HCT116 (cell line): ENCODE measurements around the gene DCDC2C. TPM values are rescaled to one million over a fixed set of nuclear protein-coding genes. Genes with fewer than 3 reads are reported as not detected.

Source experiments
- ATAC-seq: fragments of 200-7000 bp; cut with Tn5 transposase; 2 replicates; pipeline ENCODE4 v1.9.1; 2020; ENCODE audit warnings: mild to moderate bottlenecking, moderate library complexity
- BruUV-seq: library from RNA; stranded (reverse); fragments of 400-500 nt; replicated peaks from 2 replicates; lab custom pipeline; 2021; lab: Mats Ljungman, UMichigan
- CTCF ChIA-PET: fragments of 300-600 bp; sonication (Branson Sonifier 250); formaldehyde crosslinking; loops from one replicate; lab custom pipeline; 2021; ENCODE audit warnings: antibody characterized with exemption; lab: Charles Lee
- POLR2A ChIA-PET: fragments of 300-600, 350-600 bp; sonication (Branson Sonifier 250); formaldehyde crosslinking; loops from one replicate; lab custom pipeline; 2021; ENCODE audit warnings: antibody characterized with exemption; lab: Charles Lee
- RAD21 ChIA-PET, 2 experiments: fragments of 300-600 bp; sonication (Branson Sonifier 250); formaldehyde crosslinking; loops; one replicate each; lab custom pipeline; 2023; ENCODE audit warnings: low total read pairs in 2 of 2; ENCODE audit not compliant: uncharacterized antibody in 2 of 2, unreplicated experiment in 2 of 2, low non-redundant PET in 1 of 2; lab: Charles Lee
- DNase-seq: peaks from one replicate; pipeline ENCODE4 v3.0.0-alpha.2; 2010; ENCODE audit warnings: low read depth, low spot score
- H2AFZ ChIP-seq: fragments of 200-600 bp; shearing (Covaris generic), sonication (generic); 2 replicates; pipeline ENCODE4 v1.6.1; 2017; ENCODE audit warnings: low read depth, mixed run types, mixed read lengths, antibody characterized with exemption, low read length; ENCODE audit not compliant: poor library complexity, severe bottlenecking
- H3K27ac ChIP-seq: 2 replicates; pipeline ENCODE4 v1.5.1; 2012; ENCODE audit warnings: low read depth, low read length
- H3K27me3 ChIP-seq: fragments of 200-600 bp; sonication (generic); 2 replicates; pipeline ENCODE4 v1.6.1; 2016; ENCODE audit warnings: mixed run types, low read length, mixed read lengths; ENCODE audit not compliant: insufficient read depth
- H3K36me3 ChIP-seq, 2 experiments: fragments of 200-500 bp in 1 of 2; fragments of 200-600 bp in 1 of 2; sonication (Bioruptor generic) in 1 of 2; sonication (generic) in 1 of 2; 2 replicates each; pipeline versions ENCODE4 v1.5.1 to v1.6.1; 2014 to 2016; ENCODE audit warnings: low read length in 2 of 2, inconsistent platforms in 1 of 2, mixed read lengths in 1 of 2, mixed run types in 1 of 2; ENCODE audit not compliant: insufficient read depth in 2 of 2, control insufficient read depth in 1 of 2
- H3K4me1 ChIP-seq, 2 experiments: fragments of 200-600 bp in 1 of 2; sonication (generic) in 1 of 2; 2 replicates each; pipeline versions ENCODE4 v1.5.1 to v1.6.1; 2012 to 2017; ENCODE audit warnings: low read length in 2 of 2, inconsistent platforms in 1 of 2, mild to moderate bottlenecking in 1 of 2, mixed read lengths in 1 of 2, mixed run types in 1 of 2, moderate library complexity in 1 of 2; ENCODE audit not compliant: insufficient read depth in 2 of 2, control insufficient read depth in 1 of 2
- H3K4me2 ChIP-seq: fragments of 200-600 bp; sonication (generic); 2 replicates; pipeline ENCODE4 v1.6.1; 2017; ENCODE audit warnings: mixed run types, low read length, mixed read lengths
- H3K4me3 ChIP-seq, 2 experiments: fragments of 200-600 bp in 1 of 2; sonication (generic) in 1 of 2; replicated peaks in 1 of 2; 2 replicates each; pipeline ENCODE4 v1.5.1; 2011 to 2016; ENCODE audit warnings: low read length in 2 of 2, control low read depth in 1 of 2, low read depth in 1 of 2, mild to moderate bottlenecking in 1 of 2, mixed read lengths in 1 of 2, mixed run types in 1 of 2
- H3K79me2 ChIP-seq: fragments of 200-600 bp; sonication (generic); 2 replicates; pipeline ENCODE4 v1.6.1; 2017; ENCODE audit warnings: mild to moderate bottlenecking, mixed run types, low read length, moderate library complexity, mixed read lengths; ENCODE audit not compliant: insufficient read depth
- H3K9ac ChIP-seq: fragments of 200-600 bp; sonication (generic); 2 replicates; pipeline ENCODE4 v1.6.1; 2016; ENCODE audit warnings: low read length, mixed read lengths
- H3K9me2 ChIP-seq: fragments of 200-600 bp; sonication (generic), shearing (Covaris generic); 2 replicates; pipeline ENCODE4 v1.6.1; 2017; ENCODE audit warnings: mixed run types, mild to moderate bottlenecking, moderate library complexity; ENCODE audit not compliant: insufficient read depth
- H3K9me3 ChIP-seq, 2 experiments: fragments of 200-500 bp in 1 of 2; fragments of 200-600 bp in 1 of 2; sonication (Bioruptor generic) in 1 of 2; sonication (generic) in 1 of 2; 2 replicates each; pipeline ENCODE4 v1.6.1; 2014 to 2017; ENCODE audit warnings: low read length in 2 of 2, mixed read lengths in 2 of 2, inconsistent platforms in 1 of 2, low read depth in 1 of 2, mild to moderate bottlenecking in 1 of 2, mixed run types in 1 of 2, moderate library complexity in 1 of 2; ENCODE audit not compliant: control insufficient read depth in 1 of 2, insufficient read depth in 1 of 2
- H4K20me1 ChIP-seq: fragments of 200-600 bp; sonication (generic), shearing (Covaris generic); 2 replicates; pipeline ENCODE4 v1.6.1; 2017; ENCODE audit warnings: mixed run types, mild to moderate bottlenecking, moderate library complexity; ENCODE audit not compliant: insufficient read depth
- JUND ChIP-seq: IDR thresholded peaks from 2 replicates; pipeline ENCODE4 v1.6.1; 2012
- POLR2A ChIP-seq: IDR thresholded peaks from 2 replicates; pipeline ENCODE4 v1.7.0; 2011; ENCODE audit warnings: borderline replicate concordance; ENCODE audit not compliant: insufficient read depth, insufficient read length; ENCODE audit errors: extremely low read depth
- POLR2AphosphoS5 ChIP-seq: IDR thresholded peaks from 2 replicates; pipeline ENCODE4 v1.6.1; 2011; ENCODE audit warnings: mild to moderate bottlenecking, low read depth, low read length, moderate library complexity
- RAD21 ChIP-seq: IDR thresholded peaks from 2 replicates; pipeline ENCODE4 v1.6.1; 2012; ENCODE audit warnings: low read depth, mild to moderate bottlenecking
- TCF7L2 ChIP-seq: IDR thresholded peaks from 2 replicates; pipeline ENCODE4 v1.7.0; 2011; ENCODE audit warnings: borderline replicate concordance, inconsistent platforms; ENCODE audit not compliant: insufficient read depth, insufficient read length; ENCODE audit errors: extremely low read depth
- YY1 ChIP-seq: IDR thresholded peaks from 2 replicates; pipeline ENCODE4 v1.6.1; 2011; ENCODE audit warnings: low read length, low read depth, moderate library complexity, mild to moderate bottlenecking; ENCODE audit not compliant: insufficient replicate concordance; ENCODE audit errors: extremely low read depth
- ZFX ChIP-seq: fragments of 450-650 bp; IDR thresholded peaks from 2 replicates; pipeline ENCODE4 v1.6.1; 2017
- ZNF274 ChIP-seq: fragments of 200-500 bp; sonication (Bioruptor generic); IDR thresholded peaks from 2 replicates; pipeline ENCODE4 v1.6.1; 2014; ENCODE audit warnings: mild to moderate bottlenecking, low read depth, low read length, inconsistent platforms
- intact Hi-C: fragments of 100-400 bp; cut with micrococcal nuclease; formaldehyde crosslinking; loops from 2 replicates; pipeline ENCODE4 v1.10.0; 2022
- total RNA-seq: library from RNA; stranded (reverse); gene quantifications from one replicate; pipeline ENCODE4 v1.2.1, GENCODE V29; 2021; ENCODE audit not compliant: unreplicated experiment
- TF ChIP-seq, protein P1 (sequence below): IDR thresholded peaks from 2 replicates; pipeline ENCODE4 v1.6.1; 2012; ENCODE audit warnings: low read depth
- TF ChIP-seq, protein P2 (sequence below): IDR thresholded peaks from 2 replicates; pipeline ENCODE4 v1.6.1; 2012
- TF ChIP-seq, protein P3 (sequence below): IDR thresholded peaks from 2 replicates; pipeline ENCODE4 v1.6.1; 2011; ENCODE audit warnings: mild to moderate bottlenecking, low read length, moderate library complexity; ENCODE audit not compliant: insufficient replicate concordance; ENCODE audit errors: extremely low read depth
- TF ChIP-seq, protein P4 (sequence below), 3 experiments: fragments of 200-600 bp in 1 of 3; sonication (generic) in 1 of 3; IDR thresholded peaks in 2 of 3; conservative IDR thresholded peaks in 1 of 3; 2 replicates each; pipeline ENCODE4 v1.5.1; 2012 to 2017; ENCODE audit warnings: low read depth in 2 of 3, low read length in 2 of 3, antibody characterized with exemption in 1 of 3, borderline replicate concordance in 1 of 3, control low read depth in 1 of 3, mild to moderate bottlenecking in 1 of 3, mixed read lengths in 1 of 3, mixed run types in 1 of 3, moderate library complexity in 1 of 3; ENCODE audit not compliant: insufficient read depth in 1 of 3

The DCDC2C gene
- total RNA-seq, 1 experiment from 2014 or later: not detected

DNA sequence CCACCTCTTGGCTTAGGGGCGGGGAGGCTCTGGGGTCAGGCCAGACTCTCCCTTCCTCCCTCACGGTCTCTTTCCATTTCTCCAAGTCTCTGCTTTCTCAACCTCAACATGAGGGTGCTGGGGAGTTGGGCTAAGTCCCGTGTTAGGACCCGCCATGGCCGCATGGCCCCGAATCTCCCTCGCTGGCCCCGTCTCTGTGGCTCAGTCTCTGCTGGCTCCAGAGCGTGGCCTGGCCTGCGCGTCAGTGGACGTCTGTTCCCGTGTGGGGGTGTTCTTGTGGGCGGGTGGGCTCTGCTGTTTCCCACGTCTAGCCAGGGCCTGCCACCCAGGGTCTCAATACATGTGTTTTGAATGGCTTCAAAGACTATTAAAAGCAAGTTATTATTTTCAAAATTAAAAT is 33.0 kb upstream of the DCDC2C start (continued):
- TF ChIP-seq, protein P1, sequence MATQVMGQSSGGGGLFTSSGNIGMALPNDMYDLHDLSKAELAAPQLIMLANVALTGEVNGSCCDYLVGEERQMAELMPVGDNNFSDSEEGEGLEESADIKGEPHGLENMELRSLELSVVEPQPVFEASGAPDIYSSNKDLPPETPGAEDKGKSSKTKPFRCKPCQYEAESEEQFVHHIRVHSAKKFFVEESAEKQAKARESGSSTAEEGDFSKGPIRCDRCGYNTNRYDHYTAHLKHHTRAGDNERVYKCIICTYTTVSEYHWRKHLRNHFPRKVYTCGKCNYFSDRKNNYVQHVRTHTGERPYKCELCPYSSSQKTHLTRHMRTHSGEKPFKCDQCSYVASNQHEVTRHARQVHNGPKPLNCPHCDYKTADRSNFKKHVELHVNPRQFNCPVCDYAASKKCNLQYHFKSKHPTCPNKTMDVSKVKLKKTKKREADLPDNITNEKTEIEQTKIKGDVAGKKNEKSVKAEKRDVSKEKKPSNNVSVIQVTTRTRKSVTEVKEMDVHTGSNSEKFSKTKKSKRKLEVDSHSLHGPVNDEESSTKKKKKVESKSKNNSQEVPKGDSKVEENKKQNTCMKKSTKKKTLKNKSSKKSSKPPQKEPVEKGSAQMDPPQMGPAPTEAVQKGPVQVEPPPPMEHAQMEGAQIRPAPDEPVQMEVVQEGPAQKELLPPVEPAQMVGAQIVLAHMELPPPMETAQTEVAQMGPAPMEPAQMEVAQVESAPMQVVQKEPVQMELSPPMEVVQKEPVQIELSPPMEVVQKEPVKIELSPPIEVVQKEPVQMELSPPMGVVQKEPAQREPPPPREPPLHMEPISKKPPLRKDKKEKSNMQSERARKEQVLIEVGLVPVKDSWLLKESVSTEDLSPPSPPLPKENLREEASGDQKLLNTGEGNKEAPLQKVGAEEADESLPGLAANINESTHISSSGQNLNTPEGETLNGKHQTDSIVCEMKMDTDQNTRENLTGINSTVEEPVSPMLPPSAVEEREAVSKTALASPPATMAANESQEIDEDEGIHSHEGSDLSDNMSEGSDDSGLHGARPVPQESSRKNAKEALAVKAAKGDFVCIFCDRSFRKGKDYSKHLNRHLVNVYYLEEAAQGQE: no peak
- no peak for TF ChIP-seq TCF7L2
- TF ChIP-seq JUND: no peak
- no peak for TF ChIP-seq RAD21

DNA sequence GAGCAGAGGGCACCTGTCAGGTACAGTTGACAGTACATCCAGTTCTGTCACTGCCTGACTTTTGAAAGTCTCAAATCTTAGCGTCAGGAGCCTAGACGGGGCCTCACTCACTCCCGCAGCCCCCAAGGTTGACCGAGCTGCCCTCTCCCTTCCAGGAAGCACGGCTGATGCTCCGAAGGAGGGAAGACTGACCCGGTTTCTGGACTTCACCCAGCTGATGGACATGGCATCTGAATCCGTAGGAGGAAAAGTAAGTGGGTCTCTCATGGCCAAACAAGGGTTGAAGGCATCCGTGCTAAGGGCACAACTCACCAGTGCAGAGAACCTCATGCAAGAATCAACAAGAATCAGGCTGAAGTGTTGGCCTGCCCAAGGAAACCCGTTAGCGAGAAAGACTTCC is 32.4 kb upstream of the DCDC2C start:
- CTCF ChIA-PET: no interaction called here
- no TSS peak for BruUV-seq
- RAD21 ChIA-PET: no interaction called here
- TF ChIP-seq, protein P1: no peak
- TF ChIP-seq POLR2A: no peak
- TF ChIP-seq POLR2AphosphoS5: no peak
- no peak for TF ChIP-seq YY1
- TF ChIP-seq, protein P2, sequence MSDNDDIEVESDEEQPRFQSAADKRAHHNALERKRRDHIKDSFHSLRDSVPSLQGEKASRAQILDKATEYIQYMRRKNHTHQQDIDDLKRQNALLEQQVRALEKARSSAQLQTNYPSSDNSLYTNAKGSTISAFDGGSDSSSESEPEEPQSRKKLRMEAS: no peak
- TF ChIP-seq, protein P3, sequence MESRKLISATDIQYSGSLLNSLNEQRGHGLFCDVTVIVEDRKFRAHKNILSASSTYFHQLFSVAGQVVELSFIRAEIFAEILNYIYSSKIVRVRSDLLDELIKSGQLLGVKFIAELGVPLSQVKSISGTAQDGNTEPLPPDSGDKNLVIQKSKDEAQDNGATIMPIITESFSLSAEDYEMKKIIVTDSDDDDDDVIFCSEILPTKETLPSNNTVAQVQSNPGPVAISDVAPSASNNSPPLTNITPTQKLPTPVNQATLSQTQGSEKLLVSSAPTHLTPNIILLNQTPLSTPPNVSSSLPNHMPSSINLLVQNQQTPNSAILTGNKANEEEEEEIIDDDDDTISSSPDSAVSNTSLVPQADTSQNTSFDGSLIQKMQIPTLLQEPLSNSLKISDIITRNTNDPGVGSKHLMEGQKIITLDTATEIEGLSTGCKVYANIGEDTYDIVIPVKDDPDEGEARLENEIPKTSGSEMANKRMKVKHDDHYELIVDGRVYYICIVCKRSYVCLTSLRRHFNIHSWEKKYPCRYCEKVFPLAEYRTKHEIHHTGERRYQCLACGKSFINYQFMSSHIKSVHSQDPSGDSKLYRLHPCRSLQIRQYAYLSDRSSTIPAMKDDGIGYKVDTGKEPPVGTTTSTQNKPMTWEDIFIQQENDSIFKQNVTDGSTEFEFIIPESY: no peak
- no peak for TF ChIP-seq ZNF274
- no peak for TF ChIP-seq ZFX
- TF ChIP-seq, protein P4, sequence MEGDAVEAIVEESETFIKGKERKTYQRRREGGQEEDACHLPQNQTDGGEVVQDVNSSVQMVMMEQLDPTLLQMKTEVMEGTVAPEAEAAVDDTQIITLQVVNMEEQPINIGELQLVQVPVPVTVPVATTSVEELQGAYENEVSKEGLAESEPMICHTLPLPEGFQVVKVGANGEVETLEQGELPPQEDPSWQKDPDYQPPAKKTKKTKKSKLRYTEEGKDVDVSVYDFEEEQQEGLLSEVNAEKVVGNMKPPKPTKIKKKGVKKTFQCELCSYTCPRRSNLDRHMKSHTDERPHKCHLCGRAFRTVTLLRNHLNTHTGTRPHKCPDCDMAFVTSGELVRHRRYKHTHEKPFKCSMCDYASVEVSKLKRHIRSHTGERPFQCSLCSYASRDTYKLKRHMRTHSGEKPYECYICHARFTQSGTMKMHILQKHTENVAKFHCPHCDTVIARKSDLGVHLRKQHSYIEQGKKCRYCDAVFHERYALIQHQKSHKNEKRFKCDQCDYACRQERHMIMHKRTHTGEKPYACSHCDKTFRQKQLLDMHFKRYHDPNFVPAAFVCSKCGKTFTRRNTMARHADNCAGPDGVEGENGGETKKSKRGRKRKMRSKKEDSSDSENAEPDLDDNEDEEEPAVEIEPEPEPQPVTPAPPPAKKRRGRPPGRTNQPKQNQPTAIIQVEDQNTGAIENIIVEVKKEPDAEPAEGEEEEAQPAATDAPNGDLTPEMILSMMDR (IDR thresholded peaks at IDR 0.05 in 2 of 3, conservative IDR thresholded peaks at IDR 0.05 in 1 of 3; ENCODE audit: borderline replicate concordance in 1 of 3, insufficient read depth in 1 of 3, low read depth in 2 of 3, low read length in 2 of 3): no peak
- TF ChIP-seq JUND: no peak

More for the DNA sequence above, 32.4 kb upstream of the DCDC2C start:
- no peak overlapping the region for H2AFZ ChIP-seq
- no peak for DNase-seq
- no peaks in the 10 kb centered on the region for H3K36me3 ChIP-seq
- no peaks in the 10 kb centered on the region for H3K27me3 ChIP-seq
- no peak overlapping the region for H3K9ac ChIP-seq
- no peaks in the 10 kb centered on the region for H3K9me3 ChIP-seq
- H3K9me2 ChIP-seq: no peaks in the 10 kb centered on the region
- H4K20me1 ChIP-seq: no peaks in the 10 kb centered on the region
- no peak overlapping the region for H3K4me2 ChIP-seq
- intact Hi-C loops: no loop called here
- H3K27ac ChIP-seq: no peak overlapping the region
- no peak overlapping the region for H3K4me3 ChIP-seq
- no peak for ATAC-seq
- no peaks in the 10 kb centered on the region for H3K4me1 ChIP-seq
- no peaks in the 10 kb centered on the region for H3K79me2 ChIP-seq
- POLR2A ChIA-PET: no interaction called here
